Right ventricle myocardium superior (tissue), 1 donor: ENCODE measurements around the gene USP17L18. TPM values are rescaled to one million over a fixed set of nuclear protein-coding genes. Genes with fewer than 3 reads are reported as not detected.
"Not testable (repeated sequence)": the region's sequence is repeated elsewhere in the genome, so short reads cannot be mapped to it uniquely, and the experiment has no call there.

Experiments used
- ATAC-seq: fragments of 200-7000 bp; cut with Tn5 transposase; one replicate; pipeline ENCODE4 v1.9.1; 2020; ENCODE audit warnings: mild to moderate bottlenecking; ENCODE audit not compliant: poor library complexity
- DNase-seq: peaks from one replicate; pipeline ENCODE4 v3.0.0-alpha.2; 2020
- intact Hi-C: fragments of 100-400 bp; cut with DNase I; formaldehyde crosslinking; loops from one replicate; pipeline ENCODE4 v1.11.2; 2022
- long read RNA-seq: library from polyadenylated mRNA; unstranded; transcript quantifications from one replicate; pipeline ENCODE4 v2.0.0, GENCODE V29; 2021
- total RNA-seq: library from RNA; stranded (reverse); fragmentation: NEBNext Ultra II Directional; extraction: Animal tissue kit (Norgen Biotek cat#: 25700); gene quantifications from one replicate; pipeline ENCODE4 v1.2.1, GENCODE V29; 2021
- donor health status: DM: no; HTN: yes; CAD: no; lungs with severe emphysema.

USP17L18 gene
- total RNA-seq: not detected
- long read RNA-seq: 0 reads

GRCh38 chr4:9247953-9248680, at the start of gene USP17L18:
USP17L18 (plus strand) TSS chr4:9248630; CDS start chr4:9248630, 0 bp downstream.
- intact Hi-C loops, ATAC-seq: not testable (repeated sequence)
- DNase-seq: peak; percentile 10

- DNase-seq, intact Hi-C loops, ATAC-seq: not testable (repeated sequence)
These were observed 38.1 kb upstream of the USP17L18 start, which contains the start of gene USP17L10 for GRCh38 chr4:9210357-9210756. USP17L10 (plus strand) TSS chr4:9210657; CDS start chr4:9210657, 0 bp downstream.

- intact Hi-C loops: not testable (repeated sequence)
These were observed 33.7 kb upstream of the USP17L18 start for GRCh38 chr4:9214701-9215100.

GRCh38 chr4:9215105-9215504, 33.3 kb upstream of the USP17L18 start, which contains the start of gene USP17L11:
USP17L11 (plus strand) TSS chr4:9215405; CDS start chr4:9215405, 0 bp downstream.
- ATAC-seq, intact Hi-C loops, DNase-seq: not testable (repeated sequence)

More at GRCh38 chr4:9214701-9215100, 33.7 kb upstream of the USP17L18 start:
- not testable (repeated sequence) for ATAC-seq
- peak; percentile 29 for DNase-seq

- not testable (repeated sequence) for DNase-seq
These were observed 28.6 kb upstream of the USP17L18 start, which contains the start of gene USP17L12 for GRCh38 chr4:9219852-9220251. USP17L12 (plus strand) TSS chr4:9220152; CDS start chr4:9220152, 0 bp downstream.

GRCh38 chr4:9224596-9224995, 23.8 kb upstream of the USP17L18 start, which contains the start of gene USP17L13:
USP17L13 (plus strand) TSS chr4:9224896; CDS start chr4:9224896, 0 bp downstream.
- DNase-seq, ATAC-seq, intact Hi-C loops: not testable (repeated sequence)

More at GRCh38 chr4:9219852-9220251, 28.6 kb upstream of the USP17L18 start, which contains the start of gene USP17L12:
- intact Hi-C loops, ATAC-seq: not testable (repeated sequence)

- peak; percentile 10 for DNase-seq
- intact Hi-C loops, ATAC-seq: not testable (repeated sequence)
These were observed 18.2 kb upstream of the USP17L18 start for GRCh38 chr4:9230249-9230648.

- intact Hi-C loops, ATAC-seq, DNase-seq: not testable (repeated sequence)
These were observed 14.3 kb upstream of the USP17L18 start, which contains the start of gene USP17L15 for GRCh38 chr4:9234085-9234484. USP17L15 (plus strand) TSS chr4:9234385; CDS start chr4:9234385, 0 bp downstream.

GRCh38 chr4:9238461-9238860, 10.0 kb upstream of the USP17L18 start:
- intact Hi-C loops, ATAC-seq: not testable (repeated sequence)
- peak; percentile 41 for DNase-seq

- ATAC-seq, DNase-seq, intact Hi-C loops: not testable (repeated sequence)
These were observed 4.9 kb upstream of the USP17L18 start, which contains the start of gene USP17L17 for GRCh38 chr4:9243579-9243978. USP17L17 (plus strand) TSS chr4:9243879; CDS start chr4:9243879, 0 bp downstream.

- ATAC-seq, intact Hi-C loops: not testable (repeated sequence)
These were observed 4.6 kb downstream of the USP17L18 start, which contains the start of gene USP17L19 for GRCh38 chr4:9253078-9253477. USP17L19 (plus strand) TSS chr4:9253378; CDS start chr4:9253378, 0 bp downstream.

GRCh38 chr4:9257824-9258223, 9.4 kb downstream of the USP17L18 start, which contains the start of gene USP17L20:
USP17L20 (plus strand) TSS chr4:9258124; CDS start chr4:9258124, 0 bp downstream.
- ATAC-seq, intact Hi-C loops, DNase-seq: not testable (repeated sequence)

More at GRCh38 chr4:9253078-9253477, 4.6 kb downstream of the USP17L18 start, which contains the start of gene USP17L19:
- DNase-seq: not testable (repeated sequence)

- intact Hi-C loops, ATAC-seq, DNase-seq: not testable (repeated sequence)
These were observed 14.1 kb downstream of the USP17L18 start, which contains the start of gene USP17L21 for GRCh38 chr4:9262572-9262971. USP17L21 (plus strand) TSS chr4:9262872; CDS start chr4:9262872, 0 bp downstream.

- intact Hi-C loops, ATAC-seq, DNase-seq: not testable (repeated sequence)
These were observed 18.9 kb downstream of the USP17L18 start, which contains the start of gene USP17L22 for GRCh38 chr4:9267319-9267718. USP17L22 (plus strand) TSS chr4:9267619; CDS start chr4:9267619, 0 bp downstream.

- intact Hi-C loops, ATAC-seq: not testable (repeated sequence)
- DNase-seq: peak; percentile 53
These were observed 23.3 kb downstream of the USP17L18 start for GRCh38 chr4:9271719-9272118.
